Left renal cortex interstitium (tissue), 4 donors: ENCODE measurements around the gene RORC. TPM values are rescaled to one million over a fixed set of nuclear protein-coding genes. Genes with fewer than 3 reads are reported as not detected.
"Not testable (repeated sequence)": the region's sequence is repeated elsewhere in the genome, so short reads cannot be mapped to it uniquely, and the experiment has no call there.

Source experiments
- DNase-seq, 4 donors: peaks; one replicate each; pipeline ENCODE4 v3.0.0-alpha.2; 2013; ENCODE audit warnings: low read depth in 4 of 4, low spot score in 2 of 4, missing footprints in 1 of 4
- polyA plus RNA-seq, 4 donors: library from polyadenylated mRNA; unstranded; fragments of 120-200 nt; gene quantifications; one replicate each; pipeline ENCODE4 v1.2.1, GENCODE V29; 2013; ENCODE audit not compliant: insufficient read length in 4 of 4

Gene RORC
- 1 to 10 TPM in 3 of 4 donors, under 1 TPM in 1; 0.95 to 1.6 (median 1.1) TPM for polyA plus RNA-seq

GRCh38 chr1:151831605-151832004 is at the start of gene RORC:
Gene RORC, minus strand, starts transcription at chr1:151831802. Its CDS starts 38 bp downstream, at chr1:151831764.
- DNase-seq, result no peak

- DNase-seq, result no peak
Observed at GRCh38 chr1:151875419-151876097, 44.0 kb upstream of the RORC start.

GRCh38 chr1:151872776-151873175 is 41.2 kb upstream of the RORC start:
- not testable (repeated sequence) for DNase-seq

GRCh38 chr1:151871284-151872030 is 39.9 kb upstream of the RORC start:
- no peak for DNase-seq

GRCh38 chr1:151868486-151868885 is 36.9 kb upstream of the RORC start:
- DNase-seq, result peak in 1 of 4 donors; percentile 12

- DNase-seq, result no peak
Observed at GRCh38 chr1:151867765-151868411, 36.3 kb upstream of the RORC start.

- DNase-seq, result no peak
Observed at GRCh38 chr1:151867321-151867720, 35.7 kb upstream of the RORC start.

GRCh38 chr1:151864411-151864810 is 32.8 kb upstream of the RORC start:
- no peak for DNase-seq

GRCh38 chr1:151862604-151863003 is 31.0 kb upstream of the RORC start:
- DNase-seq, result no peak

- no peak for DNase-seq
Observed at GRCh38 chr1:151860504-151861187, 29.0 kb upstream of the RORC start.

- no peak for DNase-seq
Observed at GRCh38 chr1:151859891-151860293, 28.3 kb upstream of the RORC start.

- no peak for DNase-seq
Observed at GRCh38 chr1:151858886-151859665, 27.5 kb upstream of the RORC start.

- no peak for DNase-seq
Observed at GRCh38 chr1:151858030-151858746, 26.6 kb upstream of the RORC start.

- no peak for DNase-seq
Observed at GRCh38 chr1:151855933-151856332, 24.3 kb upstream of the RORC start.

- DNase-seq, result not testable (repeated sequence)
Observed at GRCh38 chr1:151855516-151855915, 23.9 kb upstream of the RORC start.

GRCh38 chr1:151854658-151855057 is 23.1 kb upstream of the RORC start:
- no peak for DNase-seq

- DNase-seq, result no peak
Observed at GRCh38 chr1:151853411-151853943, 21.9 kb upstream of the RORC start, which contains the start of gene THEM5. Gene THEM5, minus strand, starts transcription at chr1:151853712. Its CDS starts 147 bp downstream, at chr1:151853565.

- no peak for DNase-seq
Observed at GRCh38 chr1:151852733-151853132, 21.1 kb upstream of the RORC start.

GRCh38 chr1:151851886-151852285 is 20.3 kb upstream of the RORC start:
- DNase-seq, result no peak
